Activated CD8-positive, alpha-beta memory T cell treated with anti-CD3 and anti-CD28 coated beads, Interleukin-2, amount 50 U/mL, for 1 hour (primary cell): Measurements from ENCODE around the gene ADAM19.

Source experiments
- DNase-seq: peaks from one replicate; pipeline ENCODE4 v3.0.0-alpha.2; 2020; ENCODE audit errors: extremely low read depth

ADAM19 gene

GRCh38 chr5:157516626-157517325, 58.8 kb downstream of the ADAM19 start:
- DNase-seq: no peak

GRCh38 chr5:157516006-157516405, 59.6 kb downstream of the ADAM19 start:
- no peak for DNase-seq

DNA sequence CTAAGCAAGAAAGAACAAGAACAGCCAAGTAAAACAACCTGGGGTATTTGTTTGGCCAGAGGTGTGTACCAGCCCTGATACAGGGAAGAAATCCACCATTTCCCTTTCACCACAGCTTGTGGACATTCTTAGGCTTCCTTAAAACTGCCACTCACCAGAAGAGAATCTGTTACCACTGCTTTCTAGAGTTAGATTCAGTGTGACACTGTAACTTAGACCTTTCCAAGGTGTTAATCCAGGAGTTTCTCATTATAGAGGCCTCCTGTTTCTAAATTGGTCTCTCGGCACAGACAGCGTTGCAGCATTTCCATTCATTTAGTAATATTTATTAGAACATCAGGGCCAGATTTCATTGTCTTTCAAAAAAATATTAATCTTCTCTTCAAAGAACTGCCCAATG, 60.6 kb downstream of the ADAM19 start:
- no peak for DNase-seq

DNA sequence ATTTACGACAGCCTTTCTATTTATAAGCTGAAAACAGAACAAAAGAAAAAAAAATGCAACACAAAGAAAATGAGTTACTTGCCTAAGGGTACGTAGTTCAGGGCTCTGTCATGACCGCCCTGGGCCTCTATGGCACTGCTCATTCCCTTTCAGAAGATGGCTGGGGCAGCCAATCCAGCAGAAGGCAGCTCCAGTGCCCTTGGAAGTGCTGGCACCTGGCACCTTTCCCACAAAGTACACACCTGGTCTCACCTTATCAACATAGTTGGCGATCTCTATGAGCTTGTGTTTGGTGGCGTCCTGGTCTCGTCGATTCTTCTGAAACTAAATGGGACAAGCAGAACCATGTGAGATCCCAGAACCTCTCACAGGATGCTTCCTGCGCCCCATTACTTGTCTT, 62.4 kb downstream of the ADAM19 start:
- no peak for DNase-seq

DNA sequence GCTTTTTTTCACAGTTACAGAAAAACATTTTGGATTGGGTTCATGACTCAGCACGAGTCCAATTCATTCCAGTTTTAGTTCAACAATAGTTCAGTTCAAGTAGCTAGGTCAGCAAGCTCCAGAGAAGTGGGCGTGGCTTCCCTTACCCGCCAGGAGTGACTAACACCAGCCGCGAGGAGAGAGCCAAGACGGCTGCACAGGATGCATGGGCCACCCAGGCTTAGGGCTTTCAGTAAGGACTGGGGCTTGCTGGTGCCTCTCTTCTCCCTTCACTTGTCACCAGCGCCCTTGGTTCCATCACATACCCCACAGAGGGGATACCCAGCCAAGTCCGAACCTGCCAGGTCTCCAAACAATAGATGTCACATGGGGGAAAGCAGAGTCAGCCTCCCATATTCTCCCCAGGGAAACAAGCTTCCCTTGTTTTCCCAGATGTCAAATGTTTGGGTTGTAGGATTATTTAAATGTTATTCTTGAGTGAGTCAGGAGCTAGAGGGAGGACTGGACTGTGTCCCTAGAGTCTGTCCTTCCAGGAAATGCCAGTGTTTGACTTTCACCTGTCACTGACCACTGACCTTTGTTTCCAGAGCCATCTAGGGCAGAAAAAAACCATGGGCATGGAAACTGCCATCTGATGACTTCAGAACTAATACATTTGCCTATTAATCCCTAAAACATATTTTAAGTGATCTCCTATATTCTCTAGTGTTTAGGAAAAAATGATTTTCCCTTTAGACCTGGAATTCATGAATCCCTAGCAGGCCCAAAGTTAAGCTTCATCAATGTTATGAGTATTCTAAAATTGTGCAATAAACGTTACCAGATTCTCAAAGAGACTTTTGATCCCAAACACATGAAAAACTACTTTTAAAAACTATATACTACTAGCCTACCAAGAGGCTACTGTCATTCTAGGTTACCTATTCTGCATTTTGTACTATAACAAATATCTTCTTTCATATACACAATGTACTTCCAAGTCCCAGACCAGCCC, 63.6 kb downstream of the ADAM19 start:
- no peak for DNase-seq

DNA sequence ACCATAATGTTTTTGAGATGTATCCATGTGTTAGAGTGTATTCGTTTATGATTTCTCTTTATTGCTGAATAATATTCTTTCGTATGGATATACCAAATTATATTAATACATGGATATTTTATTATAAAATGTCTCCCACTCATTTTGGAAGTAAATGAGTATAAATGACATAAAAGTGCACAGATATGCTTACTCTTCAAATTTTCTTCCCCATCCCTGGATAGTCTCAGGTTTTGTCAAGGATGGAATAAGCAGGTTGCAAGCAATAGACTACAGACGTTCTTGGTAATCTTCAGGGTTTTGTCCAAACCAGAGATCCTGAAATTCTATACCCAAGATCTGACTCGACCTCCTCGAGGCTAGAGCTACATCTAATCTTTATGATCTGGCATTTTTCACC, 64.9 kb downstream of the ADAM19 start:
- no peak for DNase-seq

GRCh38 chr5:157509587-157509986, 66.0 kb downstream of the ADAM19 start:
- no peak for DNase-seq

DNA sequence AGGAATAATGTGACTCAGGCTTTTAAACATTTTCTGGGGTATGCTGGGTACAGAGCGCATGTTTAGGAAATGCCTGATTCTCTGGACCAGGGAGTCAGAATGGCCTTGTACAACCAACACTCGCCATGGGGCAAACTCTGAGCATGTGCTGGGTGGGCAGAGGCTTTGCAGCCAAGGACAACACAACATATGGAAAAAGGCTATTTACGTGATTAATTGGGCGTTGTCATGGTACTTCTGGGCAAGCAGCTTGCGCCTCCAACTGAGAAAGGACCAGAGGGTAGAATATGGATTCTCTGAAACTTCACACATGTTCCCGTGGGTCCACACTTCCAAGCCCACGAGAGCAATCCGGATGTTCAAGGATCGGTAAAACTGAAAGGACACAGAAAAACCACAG, 66.5 kb downstream of the ADAM19 start:
- DNase-seq: no peak

DNA sequence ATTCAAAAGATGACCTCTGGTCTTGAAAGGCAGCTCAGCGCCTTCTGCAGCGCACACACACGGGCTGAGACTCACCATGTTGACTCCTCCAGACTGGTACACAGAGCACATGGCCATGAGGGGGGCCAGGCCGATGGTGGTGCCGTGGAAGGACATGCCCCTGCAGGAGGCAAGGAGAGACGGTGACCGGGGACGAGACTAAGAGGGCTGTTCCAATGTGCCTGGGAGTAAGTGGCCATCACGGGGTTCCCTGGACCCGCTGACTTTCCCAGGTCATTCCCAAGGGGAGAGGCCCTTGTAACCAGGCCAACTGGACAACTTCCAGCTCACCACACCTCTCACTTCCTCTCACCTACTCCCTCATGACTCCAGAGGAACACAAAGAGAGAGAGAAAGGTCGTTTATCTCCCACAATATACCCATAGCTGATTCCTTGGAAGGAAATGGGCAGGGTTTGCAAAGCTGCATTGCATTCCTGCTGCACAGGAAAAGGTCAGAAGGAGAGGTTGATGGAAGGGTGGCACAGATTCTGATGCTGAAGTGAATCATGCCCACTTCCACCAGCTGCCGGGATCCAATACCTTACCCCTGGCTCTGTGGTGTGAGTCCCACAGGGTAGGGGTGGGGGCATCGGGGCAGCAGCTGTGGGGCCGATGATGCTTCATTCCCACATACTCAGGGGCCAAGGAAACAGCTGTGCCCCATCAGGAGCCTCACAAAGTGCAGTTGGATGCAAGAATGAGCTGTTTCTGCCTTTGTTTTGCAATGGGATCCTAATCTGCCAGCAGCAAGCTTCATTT, 68.4 kb downstream of the ADAM19 start:
- no peak for DNase-seq

DNA sequence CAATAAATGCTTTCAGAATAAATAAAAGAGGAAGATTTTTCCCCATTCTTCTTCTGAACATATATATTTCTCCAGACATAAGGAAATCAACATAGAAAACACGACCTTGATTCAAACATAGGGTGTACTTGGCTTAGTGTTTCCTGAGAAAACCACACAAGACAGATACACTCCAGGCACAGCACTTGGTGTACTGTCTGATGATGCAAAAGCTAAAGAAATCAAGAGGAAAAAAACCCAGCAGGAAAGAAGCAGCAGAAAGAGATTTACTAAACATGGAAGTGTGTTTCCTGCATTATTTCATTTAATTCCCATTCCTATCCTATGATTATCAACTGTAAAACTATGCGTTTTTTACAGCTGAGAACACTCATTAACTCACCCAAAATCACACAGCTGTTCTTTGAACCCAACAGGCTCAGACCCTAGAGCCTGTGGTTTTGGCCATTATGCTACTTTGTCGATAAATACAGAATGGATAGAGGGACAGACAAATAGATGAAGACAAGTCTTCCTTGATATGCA, 69.4 kb downstream of the ADAM19 start:
- no peak for DNase-seq

DNA sequence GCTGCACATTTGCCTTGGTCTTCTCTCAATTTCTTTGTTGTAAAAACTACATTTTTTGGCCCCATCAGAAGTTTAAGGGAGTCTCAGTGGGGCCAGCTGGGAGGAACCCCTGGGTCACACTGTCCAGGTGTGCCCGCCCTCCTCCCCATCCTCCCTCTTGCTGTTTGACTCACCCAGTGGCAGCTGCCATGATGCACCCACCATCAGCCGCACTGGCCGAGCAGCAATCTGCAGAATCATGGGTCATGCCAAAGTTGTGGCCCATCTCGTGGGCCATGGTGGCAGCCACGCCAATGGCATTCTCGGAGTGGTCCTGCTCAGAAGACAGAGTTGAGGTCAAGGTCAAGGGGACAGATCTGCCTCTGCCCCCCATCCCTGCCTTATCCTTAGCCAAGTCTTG, 70.1 kb downstream of the ADAM19 start:
- no peak for DNase-seq

GRCh38 chr5:157504053-157504452, 71.5 kb downstream of the ADAM19 start:
- DNase-seq: no peak

DNA sequence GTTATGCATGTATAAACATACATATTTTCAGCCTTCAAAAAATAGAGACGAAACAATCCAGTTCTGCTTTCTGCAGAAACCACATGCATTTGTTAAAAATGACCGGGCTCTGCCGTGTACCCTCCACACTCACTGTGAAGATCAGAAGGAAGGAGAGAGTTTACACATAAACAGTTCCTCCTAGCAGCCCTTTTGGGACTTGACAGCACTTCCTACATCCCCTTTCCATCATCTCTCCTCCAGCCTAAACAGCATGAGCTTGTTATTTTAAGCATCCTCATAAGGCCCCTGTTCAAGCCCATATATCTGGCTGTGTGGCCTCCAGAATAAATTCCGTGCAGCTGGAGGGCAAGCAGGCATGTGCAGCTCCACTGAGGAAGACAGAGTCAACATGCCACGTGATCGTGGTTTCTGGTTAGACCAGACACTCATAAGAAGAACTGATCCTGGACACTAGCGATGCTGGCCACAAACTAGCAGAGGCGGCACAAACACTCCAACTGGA, 73.4 kb downstream of the ADAM19 start:
- DNase-seq: no peak

DNA sequence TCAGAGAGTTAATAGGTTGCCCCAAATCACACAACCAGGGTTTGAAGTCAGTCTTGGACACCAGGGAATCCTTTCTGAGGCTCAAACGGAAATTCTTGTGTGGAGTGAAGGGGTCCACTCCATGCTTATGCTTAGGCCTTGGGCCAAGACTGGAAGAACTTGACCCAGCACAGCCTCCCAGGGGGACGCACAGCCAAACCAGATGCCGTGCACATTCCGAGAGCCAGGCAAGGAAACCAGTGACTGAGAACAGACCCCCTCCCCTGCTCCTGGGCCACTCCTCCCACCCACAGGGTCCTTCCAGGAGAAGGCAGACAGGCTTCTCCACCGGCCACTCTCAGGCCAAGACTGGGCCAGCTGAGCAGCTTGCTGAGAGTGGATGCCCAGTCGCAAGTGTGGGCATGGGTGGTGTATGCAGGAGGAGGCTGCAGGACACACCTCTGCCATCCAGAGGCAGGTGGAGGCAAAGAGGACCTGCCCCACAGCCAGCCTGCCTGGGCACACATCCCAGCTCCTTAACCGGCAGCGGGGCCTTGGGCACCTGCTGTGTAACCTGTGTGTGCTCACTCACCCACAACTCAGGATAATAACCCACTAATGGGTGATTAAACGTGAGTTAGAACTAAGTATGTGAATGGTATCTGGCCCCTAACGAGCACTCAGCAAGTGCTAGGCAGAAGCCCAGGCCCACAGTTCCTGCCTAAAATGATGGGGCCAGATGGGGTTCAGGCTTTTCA, 77.5 kb downstream of the ADAM19 start:
- DNase-seq: no peak

DNA sequence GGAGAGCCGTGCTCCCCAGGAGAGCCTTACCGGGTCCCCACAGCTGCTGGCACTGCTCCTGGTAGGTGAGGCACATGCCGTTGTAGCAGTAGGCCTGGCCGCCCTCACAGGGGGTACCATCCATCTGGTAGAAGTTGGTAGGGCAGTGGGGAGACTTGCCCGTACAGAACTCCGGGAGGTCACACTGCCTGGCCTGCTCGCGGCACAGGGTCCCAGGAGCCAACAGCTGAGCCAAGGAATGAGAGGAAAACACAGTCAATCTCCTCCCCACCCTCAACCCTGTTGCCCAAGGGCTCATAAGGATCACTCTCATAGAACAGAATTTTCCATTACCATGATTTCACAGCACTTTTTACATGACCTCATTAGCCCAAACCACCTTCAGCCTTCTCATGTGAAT, 78.7 kb downstream of the ADAM19 start:
- no peak for DNase-seq

- DNase-seq: no peak
Observed at GRCh38 chr5:157494178-157494832, 81.3 kb downstream of the ADAM19 start.

- DNase-seq: no peak
Observed at GRCh38 chr5:157492886-157493285, 82.7 kb downstream of the ADAM19 start.

- DNase-seq: no peak
Observed at GRCh38 chr5:157491471-157491995, 84.0 kb downstream of the ADAM19 start.

- DNase-seq: no peak
Observed at GRCh38 chr5:157487358-157487757, 88.2 kb downstream of the ADAM19 start.

DNA sequence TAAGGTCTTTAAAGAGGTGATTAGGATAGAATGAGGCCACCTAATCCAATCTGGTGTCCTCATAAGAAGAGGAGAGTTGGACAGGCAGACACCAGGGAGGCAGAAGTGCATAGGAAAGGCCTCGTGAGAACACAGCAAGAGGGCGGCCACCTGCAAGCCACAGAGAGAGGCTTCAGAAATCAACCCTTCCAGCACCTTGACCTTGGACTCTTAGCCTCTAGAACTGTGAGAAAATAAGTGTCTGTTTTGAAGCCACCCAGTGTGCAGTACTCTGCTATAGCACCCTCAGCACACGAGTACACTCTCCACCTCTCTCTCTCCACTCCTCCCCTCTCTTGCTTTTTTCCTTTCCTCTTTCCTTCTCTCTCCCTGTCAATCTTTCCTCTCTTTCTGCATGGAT, 88.7 kb downstream of the ADAM19 start:
- no peak for DNase-seq
